GM12878 (cell line): ENCODE data around the gene PPP4R1. TPM values are rescaled to one million over a fixed set of nuclear protein-coding genes. Genes with fewer than 3 reads are reported as not detected.

Source experiments
- ATAC-seq: fragments of 200-7000 bp; cut with Tn5 transposase; 3 replicates; pipeline ENCODE4 v1.9.1; 2020; ENCODE audit warnings: mild to moderate bottlenecking, moderate library complexity
- BruUV-seq: library from RNA; stranded (reverse); fragments of 400-500 nt; replicated peaks from 2 replicates; lab custom pipeline; 2021; lab: Mats Ljungman, UMichigan
- CTCF ChIA-PET: fragments of 300-600 bp; sonication (Branson Sonifier 250); formaldehyde crosslinking; extraction: SDS; loops from one replicate; lab custom pipeline; 2021; ENCODE audit warnings: inconsistent platforms; lab: Yijun Ruan, JAX
- POLR2A ChIA-PET: fragments of 350-600 bp; formaldehyde crosslinking; extraction: SDS; loops from one replicate; lab custom pipeline; 2021; ENCODE audit warnings: inconsistent platforms; lab: Charles Lee
- RAD21 ChIA-PET: fragments of 300-600 bp; sonication (Branson Sonifier 250); formaldehyde crosslinking; loops from one replicate; lab custom pipeline; 2023; ENCODE audit warnings: antibody characterized with exemption; ENCODE audit not compliant: unreplicated experiment; lab: Charles Lee
- SMC1A ChIA-PET: fragments of 300-600 bp; sonication (Branson Sonifier 250); formaldehyde crosslinking; loops from one replicate; lab custom pipeline; 2023; ENCODE audit not compliant: unreplicated experiment, uncharacterized antibody; lab: Charles Lee
- DNase-seq: peaks from one replicate; pipeline ENCODE4 v3.0.0-alpha.2; 2011; ENCODE audit warnings: low read depth, low spot score
- FAIRE-seq: peaks from 3 replicates; lab custom pipeline; 2011; peaks lifted over from hg19 to GRCh38; lab: Jason Lieb, UNC
- H2AFZ ChIP-seq: 2 replicates; pipeline ENCODE4 v1.6.0; 2011; ENCODE audit warnings: low read depth, low read length, control low read depth; ENCODE audit not compliant: control insufficient read depth
- H3K27ac ChIP-seq: 2 replicates; pipeline ENCODE4 v1.5.1; 2011; ENCODE audit warnings: control low read depth; ENCODE audit not compliant: control insufficient read depth, insufficient read depth
- H3K27me3 ChIP-seq, 2 experiments: replicated peaks in 1 of 2; 2 replicates each; pipeline versions ENCODE4 v1.6.0 to v1.6.1; 2011; ENCODE audit warnings: low read length in 1 of 2; ENCODE audit not compliant: control insufficient read depth in 2 of 2, insufficient read depth in 2 of 2
- H3K36me3 ChIP-seq, 2 experiments: 2 replicates each; pipeline ENCODE4 v1.5.1; 2011; ENCODE audit warnings: low read length in 1 of 2; ENCODE audit not compliant: control insufficient read depth in 2 of 2, insufficient read depth in 2 of 2
- H3K4me1 ChIP-seq: 2 replicates; pipeline ENCODE4 v1.6.1; 2011; ENCODE audit warnings: mild to moderate bottlenecking, low read length, moderate library complexity, mixed read lengths; ENCODE audit not compliant: control insufficient read depth, insufficient read depth
- H3K4me2 ChIP-seq: 2 replicates; pipeline ENCODE4 v1.6.0; 2011; ENCODE audit warnings: control low read depth; ENCODE audit not compliant: control insufficient read depth, insufficient read depth
- H3K4me3 ChIP-seq: fragments of 200-600 bp; sonication (generic); 2 replicates; pipeline ENCODE4 v1.5.1; 2016
- H3K79me2 ChIP-seq: 2 replicates; pipeline ENCODE4 v1.6.0; 2011; ENCODE audit warnings: low read length; ENCODE audit not compliant: control insufficient read depth, insufficient read depth
- H3K9ac ChIP-seq: 2 replicates; pipeline ENCODE4 v1.8.0; 2011; ENCODE audit warnings: low read length, control low read depth, mixed read lengths; ENCODE audit not compliant: control insufficient read depth, insufficient read depth
- H3K9me3 ChIP-seq: replicated peaks from 3 replicates; pipeline ENCODE4 v1.5.1; 2011; ENCODE audit warnings: mild to moderate bottlenecking, low read length; ENCODE audit not compliant: control insufficient read depth, insufficient read depth
- H4K20me1 ChIP-seq: 2 replicates; pipeline ENCODE4 v1.6.0; 2011; ENCODE audit not compliant: control insufficient read depth, insufficient read depth
- BMI1 ChIP-seq: fragments of 450-650 bp; IDR thresholded peaks from 2 replicates; pipeline ENCODE4 v1.6.1; 2016; ENCODE audit warnings: mild to moderate bottlenecking, moderate library complexity, borderline replicate concordance
- CBFB ChIP-seq: IDR thresholded peaks from 2 replicates; pipeline ENCODE4 v1.6.1; 2016; ENCODE audit warnings: antibody characterized with exemption, low read depth
- CTCF ChIP-seq, 3 experiments: IDR thresholded peaks in 2 of 3; conservative IDR thresholded peaks in 1 of 3; 2 replicates each; pipeline ENCODE4 v1.5.1; 2011; ENCODE audit warnings: low read depth in 3 of 3, low read length in 3 of 3, mild to moderate bottlenecking in 3 of 3, control low read depth in 2 of 3, moderate library complexity in 2 of 3, inconsistent platforms in 1 of 3, mixed read lengths in 1 of 3; ENCODE audit not compliant: control insufficient read depth in 2 of 3, insufficient read depth in 1 of 3; ENCODE audit errors: extremely low read depth in 1 of 3
- IRF3 ChIP-seq: fragments of 450-650 bp; IDR thresholded peaks from 2 replicates; pipeline ENCODE4 v1.6.1; 2014; ENCODE audit warnings: mild to moderate bottlenecking
- KAT2A ChIP-seq: conservative IDR thresholded peaks from 2 replicates; pipeline ENCODE4 v1.6.1; 2011; ENCODE audit warnings: low read depth, low read length; ENCODE audit not compliant: control insufficient read depth
- KDM1A ChIP-seq: fragments of 200-600 bp; sonication (generic); IDR thresholded peaks from 2 replicates; pipeline ENCODE4 v1.6.1; 2016; ENCODE audit warnings: borderline replicate concordance
- MEF2B ChIP-seq: fragments of 450-650 bp; IDR thresholded peaks from 2 replicates; pipeline ENCODE4 v1.6.1; 2018; ENCODE audit warnings: mild to moderate bottlenecking, moderate library complexity; ENCODE audit not compliant: partially characterized antibody, poor library complexity, severe bottlenecking
- NR2C1 ChIP-seq: fragments of 450-650 bp; IDR thresholded peaks from 2 replicates; pipeline ENCODE4 v1.6.1; 2017; ENCODE audit warnings: antibody characterized with exemption, mild to moderate bottlenecking, moderate library complexity
- RAD21 ChIP-seq: IDR thresholded peaks from 2 replicates; pipeline ENCODE4 v1.6.1; 2011; ENCODE audit warnings: mild to moderate bottlenecking, low read depth, low read length, moderate library complexity; ENCODE audit not compliant: insufficient read depth
- USF1 ChIP-seq: IDR thresholded peaks from 2 replicates; pipeline ENCODE4 v1.6.1; 2011; ENCODE audit warnings: borderline replicate concordance, low read depth, mild to moderate bottlenecking, moderate library complexity, mixed read lengths, low read length; ENCODE audit not compliant: insufficient read depth; ENCODE audit errors: extremely low read length
- ZNF274 ChIP-seq: IDR thresholded peaks from one replicate; pipeline ENCODE4 v1.8.0; 2011; ENCODE audit not compliant: insufficient read length, insufficient read depth
- ZNF622 ChIP-seq: fragments of 450-650 bp; IDR thresholded peaks from 2 replicates; pipeline ENCODE4 v1.6.1; 2017; ENCODE audit warnings: mild to moderate bottlenecking, inconsistent platforms
- WGBS: methylation state at CpG from one replicate; pipeline ENCODE4 v1.1.6; 2016; ENCODE audit warnings: low lambda C conversion rate; ENCODE audit not compliant: insufficient replicate concordance, insufficient coverage; ENCODE audit errors: missing lambda C conversion rate; 5-methylcytosine and 5-hydroxymethylcytosine counted together
- in situ Hi-C: fragments of 300-500 bp; cut with MboI; formaldehyde crosslinking; loops from 9 replicates; pipeline ENCODE4 v1.14.3; 2018; ENCODE audit warnings: mixed read lengths
- intact Hi-C: fragments of 100-400 bp; cut with micrococcal nuclease; formaldehyde crosslinking; loops from one replicate; pipeline ENCODE4 v1.14.2; 2022; ENCODE audit not compliant: unreplicated experiment
- polyA plus RNA-seq, 11 experiments: library from polyadenylated mRNA; depleted of rRNA in 4 of 11; unstranded in 6 of 11; stranded (reverse) in 5 of 11; fragments of >200 nt; fragmentation: Nextera tagmentation in 4 of 11; fragmentation: Illumina TruSeq in 1 of 11; extraction: Ambion mirVana in 4 of 11; extraction: Trizol in 1 of 11; gene quantifications; 1 replicate in 1 of 11; 2 replicates in 10 of 11; pipeline versions ENCODE4 v1.2.1 to v1.2.3, GENCODE V29; 2011 to 2016; ENCODE audit warnings: inconsistent platforms in 2 of 11, missing spikeins in 2 of 11, low read depth in 1 of 11
- total RNA-seq, 4 experiments: library from RNA; depleted of rRNA in 3 of 4; stranded (reverse); fragments of >200 nt in 3 of 4; fragmentation: Illumina TruSeq in 1 of 4; extraction: Trizol in 1 of 4; gene quantifications; 2 replicates each; pipeline versions ENCODE4 v1.2.1 to v1.2.3, GENCODE V29; 2013 to 2021

PPP4R1 gene
- total and polyA plus RNA-seq, 10 of the 15 experiments (the other 5 are each of a cell fraction or from before 2014, with no cell fraction given), result 10.9 to 44.4 (median 26.0) TPM

GRCh38 chr18:9661564-9661963 is 47.2 kb upstream of the PPP4R1 start:
- RAD21 ChIA-PET, result no interaction called here
- FAIRE-seq (no peak), DNase-seq (no peak), ATAC-seq (no peak)
- Histone ChIP-seq H3K4me2 (no peak overlapping the region), H3K27me3 (no peaks in the 10 kb centered on the region; a peak in 1 of 4 replicates), H2AFZ (no peak overlapping the region), H3K9ac (no peak overlapping the region), H3K79me2 (no peaks in the 10 kb centered on the region), H3K4me1 (no peaks in the 10 kb centered on the region), H3K9me3 (no peaks in the 10 kb centered on the region), H4K20me1 (no peaks in the 10 kb centered on the region), H3K4me3 (no peak overlapping the region), H3K36me3 (no peaks in the 10 kb centered on the region), H3K27ac (no peak overlapping the region)
- intact Hi-C loops, result no loop called here
- SMC1A ChIA-PET, result interaction anchor here (1.0 to 1.6 kb wide), 3 partner anchors 11 to 21 kb away, joined by 3 to 4 read pairs (median 3); no protein-coding TSS in a partner anchor
- in situ Hi-C loops, result no loop called here
- CTCF ChIA-PET, result interaction anchor here (0.8 kb wide), 1 partner anchor 49 kb away, joined by 3 read pairs; no protein-coding TSS in a partner anchor
- POLR2A ChIA-PET, result interaction anchor here (0.7 kb wide), 1 partner anchor 397 kb away, joined by 3 read pairs; no protein-coding TSS in a partner anchor
- WGBS, result 100% methylated on average over 1 of the region's 1 CpG
- no peak for TF ChIP-seq MEF2B
- TF ChIP-seq NR2C1, result no peak
- no peak for TF ChIP-seq ZNF274
- no peak for TF ChIP-seq ZNF622
- TF ChIP-seq CTCF (IDR thresholded peaks at IDR 0.05 in 2 of 3, conservative IDR thresholded peaks at IDR 0.05 in 1 of 3; ENCODE audit: control insufficient read depth in 2 of 3, extremely low read depth in 1 of 3, insufficient read depth in 1 of 3, low read depth in 3 of 3, low read length in 3 of 3), result peak in 2 of 3 experiments; percentile 11 to 24; a peak in 1 of 6 replicates
- no peak for TF ChIP-seq IRF3
- no peak for TF ChIP-seq BMI1
- peak; percentile 33; the same call in 1 of the 2 replicates for TF ChIP-seq RAD21
- no peak for TF ChIP-seq CBFB
- TF ChIP-seq KDM1A, result no peak
- TF ChIP-seq KAT2A, result no peak
- TF ChIP-seq USF1, result no peak
- no TSS peak for BruUV-seq
